Forelimb muscle (tissue), 1 donor: Measurements from ENCODE around the gene TRIP11. TPM values are rescaled to one million over a fixed set of nuclear protein-coding genes. Genes with fewer than 3 reads are reported as not detected.

Experiments
- DNase-seq: peaks from one replicate; pipeline ENCODE4 v3.0.0-alpha.2; 2013; ENCODE audit warnings: low read depth
- polyA plus RNA-seq: library from polyadenylated mRNA; unstranded; fragments of 120-200 nt; gene quantifications from one replicate; pipeline ENCODE4 v1.2.1, GENCODE V29; 2013; ENCODE audit not compliant: insufficient read length

TRIP11 gene
- polyA plus RNA-seq, 1 donor, result 16.6 TPM

GRCh38 chr14:91918186-91918883 lies 121.5 kb downstream of the TRIP11 start:
- no peak for DNase-seq

Other genes with a start within 250 kb of the TRIP11 start
- 3.1 TPM for gene TC2N, start 172.5 kb downstream of the TRIP11 start, polyA plus RNA-seq
- gene FBLN5, start 92.4 kb downstream of the TRIP11 start, polyA plus RNA-seq, result 74.7 TPM
- gene ATXN3, start 66.5 kb upstream of the TRIP11 start, polyA plus RNA-seq, result 16.6 TPM
- 93.2 TPM for gene NDUFB1, start 81.6 kb upstream of the TRIP11 start, polyA plus RNA-seq
- gene CPSF2, start 81.9 kb upstream of the TRIP11 start, polyA plus RNA-seq, result 34.1 TPM